ENCODE measurements around the gene ZCCHC24.
A peak's percentile ranks its signal among the peaks of the same experiment; 100 is the strongest.

Gene ZCCHC24

GRCh38 chr10:79351332-79351731 lies 94.1 kb downstream of the ZCCHC24 start:
- H3K27ac ChIP-seq: no peak overlapping the region
- no peak for TF ChIP-seq CTCF (conservative IDR thresholded peaks at IDR 0.05)
- TF ChIP-seq ZFX (IDR thresholded peaks at IDR 0.05): no peak

GRCh38 chr10:79350407-79351154 lies 94.8 kb downstream of the ZCCHC24 start:
- H3K27ac ChIP-seq: no peak overlapping the region
- TF ChIP-seq ZFX (IDR thresholded peaks at IDR 0.05) (no peak), CTCF (conservative IDR thresholded peaks at IDR 0.05) (no peak)

GRCh38 chr10:79349766-79350406 lies 95.5 kb downstream of the ZCCHC24 start:
- H3K27ac ChIP-seq: no peak overlapping the region; the same call in 1 of the 2 replicates
- TF ChIP-seq CTCF (conservative IDR thresholded peaks at IDR 0.05) (no peak), ZFX (IDR thresholded peaks at IDR 0.05) (no peak)

GRCh38 chr10:79349072-79349491 lies 96.3 kb downstream of the ZCCHC24 start:
- H3K27ac ChIP-seq: peak overlapping the region; percentile 99
- TF ChIP-seq ZFX (IDR thresholded peaks at IDR 0.05): no peak
- no peak for TF ChIP-seq CTCF (conservative IDR thresholded peaks at IDR 0.05)

GRCh38 chr10:79348640-79348988 lies 96.8 kb downstream of the ZCCHC24 start:
- H3K27ac ChIP-seq: peak overlapping the region; percentile 99
- no peak for TF ChIP-seq CTCF (conservative IDR thresholded peaks at IDR 0.05)
- TF ChIP-seq ZFX (IDR thresholded peaks at IDR 0.05): no peak

- H3K27ac ChIP-seq: peak overlapping the region; percentile 99
- TF ChIP-seq CTCF (conservative IDR thresholded peaks at IDR 0.05) (no peak), ZFX (IDR thresholded peaks at IDR 0.05) (peak; percentile 66)
These were observed 97.4 kb downstream of the ZCCHC24 start for GRCh38 chr10:79347894-79348639.
